Right lobe of liver (tissue), 6 donors: ENCODE results near the gene SUCLG2. TPM values are rescaled to one million over a fixed set of nuclear protein-coding genes. Genes with fewer than 3 reads are reported as not detected.

Source experiments
- ATAC-seq, 4 donors: fragments of 200-7000 bp; cut with Tn5 transposase; one replicate each; pipeline ENCODE4 v1.9.1; 2020; ENCODE audit warnings: mild to moderate bottlenecking in 4 of 4, moderate library complexity in 4 of 4
- DNase-seq, 3 donors: peaks; one replicate each; pipeline ENCODE4 v3.0.0-alpha.2; 2020
- H3K27ac ChIP-seq, 3 donors: fragments of 200-600 bp; one replicate each; pipeline ENCODE4 v1.8.0; 2022
- H3K27me3 ChIP-seq, 2 donors: fragments of 200-600 bp; one replicate each; pipeline ENCODE4 v1.8.0; 2022
- H3K36me3 ChIP-seq, 4 donors: fragments of 200-600 bp; sonication (generic) in 1 of 4; one replicate each; pipeline versions ENCODE4 v1.5.1 to v1.8.0; 2017 to 2022; ENCODE audit warnings: control low read depth in 1 of 4
- H3K4me1 ChIP-seq, 4 donors: fragments of 200-600 bp; sonication (generic) in 1 of 4; one replicate each; pipeline versions ENCODE4 v1.5.1 to v1.8.0; 2017 to 2022; ENCODE audit warnings: control low read depth in 1 of 4
- H3K4me3 ChIP-seq, 3 donors: fragments of 200-600 bp; one replicate each; pipeline ENCODE4 v1.8.0; 2022
- H3K9me3 ChIP-seq, 4 donors: fragments of 200-600 bp; sonication (generic) in 1 of 4; one replicate each; pipeline versions ENCODE4 v1.5.1 to v1.8.0; 2017 to 2022; ENCODE audit warnings: control low read depth in 1 of 4
- CTCF ChIP-seq, 4 donors: fragments of 200-600 bp in 3 of 4; fragments of 450-650 bp in 1 of 4; IDR thresholded peaks; one replicate each; pipeline versions ENCODE4 v1.5.1 to v1.8.0; 2016 to 2022; ENCODE audit warnings: antibody characterized with exemption in 4 of 4, mild to moderate bottlenecking in 2 of 4
- POLR2A ChIP-seq: fragments of 450-650 bp; IDR thresholded peaks from one replicate; pipeline ENCODE4 v1.6.1; 2017; ENCODE audit warnings: antibody characterized with exemption, mild to moderate bottlenecking
- WGBS: methylation state at CpG from one replicate; pipeline ENCODE4 v1.1.6; 2018; ENCODE audit warnings: low coverage, low lambda C conversion rate; ENCODE audit not compliant: insufficient coverage; ENCODE audit errors: missing lambda C conversion rate; 5-methylcytosine and 5-hydroxymethylcytosine counted together
- intact Hi-C, 2 donors: fragments of 100-400 bp; cut with DNase I; formaldehyde crosslinking; loops; one replicate each; pipeline versions ENCODE4 v1.11.2 to v1.14.1; 2022
- total RNA-seq, 6 experiments: library from RNA; depleted of rRNA in 2 of 6; stranded (reverse); fragments of >200 nt in 2 of 6; fragmentation: NEBNext Ultra II Directional in 3 of 6; extraction: Animal tissue kit (Norgen Biotek cat#: 25700) in 3 of 6; gene quantifications; one replicate each; pipeline versions ENCODE4 v1.1.0 to v1.2.4, GENCODE V29; 2016 to 2023
- donor health status: DM: no; HTN: yes; CAD: no.
- donor health status: DM: no; HTN: no; CAD: no.
- donor health status: DM: no; HTN: no; CAD: no.
- donor health status: DM: no; HTN: yes; CAD: no.
- donor health status: DM: no; HTN: yes; CAD: no.

Gene SUCLG2
- total RNA-seq, 6 experiments from 2014 or later: 138 to 167 (median 158) TPM

GRCh38 chr3:67474311-67474710, 180.1 kb downstream of the SUCLG2 start:
- WGBS: 98% methylated on average over 4 of the region's 4 CpGs
- Histone ChIP-seq H3K9me3 (no peaks in the 10 kb centered on the region), H3K36me3 (no peaks in the 10 kb centered on the region), H3K27me3 (no peaks in the 10 kb centered on the region), H3K4me1 (no peaks in the 10 kb centered on the region), H3K4me3 (no peak overlapping the region), H3K27ac (no peak overlapping the region)
- no peak for ATAC-seq
- DNase-seq: no peak
- no peak for TF ChIP-seq CTCF (IDR thresholded peaks at IDR 0.05)
- intact Hi-C loops: no loop called here

GRCh38 chr3:67472674-67473201, 181.7 kb downstream of the SUCLG2 start:
- no peaks in the 10 kb centered on the region for H3K27me3 ChIP-seq
- H3K27ac ChIP-seq: no peak overlapping the region
- TF ChIP-seq CTCF (IDR thresholded peaks at IDR 0.05): no peak
- TF ChIP-seq POLR2A: no peak
- no peak overlapping the region for H3K4me3 ChIP-seq
- WGBS: 92% methylated on average over 2 of the region's 2 CpGs
- intact Hi-C loops: no loop called here
- DNase-seq (no peak), ATAC-seq (no peak)
- H3K4me1 ChIP-seq: no peaks in the 10 kb centered on the region
- H3K9me3 ChIP-seq: no peaks in the 10 kb centered on the region
- H3K36me3 ChIP-seq: no peaks in the 10 kb centered on the region

- H3K9me3 ChIP-seq: no peaks in the 10 kb centered on the region
- DNase-seq: no peak
- 100% methylated on average over 1 of the region's 1 CpG for WGBS
- no peak for TF ChIP-seq CTCF (IDR thresholded peaks at IDR 0.05)
- no peak for TF ChIP-seq POLR2A
- no peak for ATAC-seq
- no peaks in the 10 kb centered on the region for H3K36me3 ChIP-seq
- H3K4me1 ChIP-seq: no peaks in the 10 kb centered on the region
- H3K27ac ChIP-seq: no peak overlapping the region
- intact Hi-C loops: no loop called here
- no peak overlapping the region for H3K4me3 ChIP-seq
- H3K27me3 ChIP-seq: no peaks in the 10 kb centered on the region
Measured at GRCh38 chr3:67470207-67470606, 184.2 kb downstream of the SUCLG2 start.

- intact Hi-C loops: no loop called here
- TF ChIP-seq CTCF (IDR thresholded peaks at IDR 0.05) (no peak), POLR2A (no peak)
- Histone ChIP-seq H3K4me1 (no peaks in the 10 kb centered on the region), H3K9me3 (no peaks in the 10 kb centered on the region), H3K27me3 (no peaks in the 10 kb centered on the region), H3K4me3 (no peak overlapping the region), H3K27ac (no peak overlapping the region), H3K36me3 (no peaks in the 10 kb centered on the region)
- no peak for DNase-seq
- ATAC-seq: no peak
- WGBS: 98% methylated on average over 4 of the region's 4 CpGs
Measured at GRCh38 chr3:67468511-67468910, 185.9 kb downstream of the SUCLG2 start.

- Histone ChIP-seq H3K36me3 (no peaks in the 10 kb centered on the region), H3K4me1 (no peaks in the 10 kb centered on the region), H3K9me3 (no peaks in the 10 kb centered on the region), H3K27ac (no peak overlapping the region), H3K27me3 (no peaks in the 10 kb centered on the region), H3K4me3 (no peak overlapping the region)
- TF ChIP-seq POLR2A (no peak), CTCF (IDR thresholded peaks at IDR 0.05) (no peak)
- ATAC-seq (no peak), DNase-seq (no peak)
- intact Hi-C loops: no loop called here
- 92% methylated on average over 2 of the region's 2 CpGs for whole genome bisulfite sequencing
Measured at GRCh38 chr3:67463656-67464055, 190.8 kb downstream of the SUCLG2 start.
